Vagina (tissue), 2 donors: ENCODE results near the gene PPM1D.

Experiments
- CTCF ChIP-seq, 3 experiments: fragments of 450-650 bp in 2 of 3; fragments of 200-600 bp in 1 of 3; sonication (generic) in 1 of 3; IDR thresholded peaks; one replicate each; pipeline ENCODE4 v1.5.1; 2017 to 2019; ENCODE audit warnings: antibody characterized with exemption in 3 of 3, mild to moderate bottlenecking in 2 of 3, moderate library complexity in 2 of 3
- POLR2AphosphoS5 ChIP-seq, 2 donors: sonication (generic); formaldehyde crosslinking; IDR thresholded peaks; one replicate each; pipeline ENCODE4 v1.9.0; 2017; ENCODE audit warnings: antibody characterized with exemption in 2 of 2, mild to moderate bottlenecking in 2 of 2, low read depth in 1 of 2; ENCODE audit not compliant: insufficient read depth in 1 of 2

GRCh38 chr17:60565233-60565632 is 34.8 kb upstream of the PPM1D start:
- no peak for TF ChIP-seq CTCF (IDR thresholded peaks at IDR 0.05)
- TF ChIP-seq POLR2AphosphoS5 (IDR thresholded peaks at IDR 0.05; ENCODE audit: insufficient read depth in 1 of 2, low read depth in 1 of 2), result no peak
